Activated CD4-positive, alpha-beta T cell treated with anti-CD3 and anti-CD28 coated beads, Interleukin-2, amount 10 ng/mL, durations not matched to agents 7 days and 5 days (primary cell): ENCODE measurements around the gene FSTL4. TPM values are rescaled to one million over a fixed set of nuclear protein-coding genes. Genes with fewer than 3 reads are reported as not detected.

Experiments used
- CTCF ChIA-PET: fragments of 350-600 bp; sonication (Branson Sonifier 250); formaldehyde crosslinking; loops from one replicate; lab custom pipeline; 2021; ENCODE audit warnings: antibody characterized with exemption; lab: Charles Lee
- POLR2A ChIA-PET: fragments of 350-600 bp; sonication (Branson Sonifier 250); formaldehyde crosslinking; loops from one replicate; lab custom pipeline; 2021; ENCODE audit warnings: antibody characterized with exemption; lab: Charles Lee
- DNase-seq: peaks from one replicate; pipeline ENCODE4 v3.0.0-alpha.2; 2020
- H3K27ac Mint-ChIP-seq: one replicate; pipeline ENCODE4 v1.8.0; 2021; ENCODE audit warnings: mild to moderate bottlenecking, moderate library complexity, mixed read lengths
- H3K27me3 Mint-ChIP-seq: one replicate; pipeline ENCODE4 v1.8.0; 2021; ENCODE audit warnings: mixed read lengths
- H3K36me3 Mint-ChIP-seq: one replicate; pipeline ENCODE4 v1.8.0; 2021; ENCODE audit warnings: low read depth, mixed read lengths
- H3K4me1 Mint-ChIP-seq: one replicate; pipeline ENCODE4 v1.8.0; 2021; ENCODE audit warnings: mixed read lengths
- H3K4me3 Mint-ChIP-seq: one replicate; pipeline ENCODE4 v1.8.0; 2021; ENCODE audit warnings: mild to moderate bottlenecking, moderate library complexity, mixed read lengths
- H3K9me3 Mint-ChIP-seq: one replicate; pipeline ENCODE4 v1.8.0; 2021; ENCODE audit warnings: mixed read lengths
- total RNA-seq, 2 experiments: library from RNA; stranded (reverse); gene quantifications; one replicate each; pipeline ENCODE4 v1.2.3, GENCODE V29; 2021

FSTL4 gene
- total RNA-seq, 2 experiments from 2014 or later = not detected

DNA sequence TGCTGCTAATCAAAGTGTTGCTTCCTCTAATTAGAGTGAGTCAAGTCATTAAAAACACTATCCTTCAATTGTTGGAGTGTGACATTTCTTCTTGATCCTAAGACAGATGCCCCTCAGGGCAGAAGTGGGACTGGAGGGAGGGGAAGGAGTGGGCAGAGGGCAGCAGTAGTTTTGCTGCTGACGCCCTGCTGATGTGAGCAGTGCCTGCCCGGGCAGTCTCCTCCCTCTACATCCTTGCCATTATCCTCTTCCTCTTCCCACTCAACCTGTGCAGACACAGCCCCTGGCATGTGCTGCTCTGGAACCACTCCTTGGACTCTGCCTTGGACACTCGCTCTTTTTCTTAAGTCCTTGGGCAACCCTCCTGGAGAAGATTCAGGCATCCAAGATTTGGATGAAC lies 328.0 kb downstream of the FSTL4 start:
- H3K9me3 Mint-ChIP-seq = no peaks in the 10 kb centered on the region
- H3K4me3 Mint-ChIP-seq = no peak overlapping the region
- no peak overlapping the region for H3K27ac Mint-ChIP-seq
- H3K27me3 Mint-ChIP-seq = no peaks in the 10 kb centered on the region
- no peaks in the 10 kb centered on the region for H3K36me3 Mint-ChIP-seq
- no peaks in the 10 kb centered on the region for H3K4me1 Mint-ChIP-seq
- ChIA-PET POLR2A (interaction anchor here (1.1 kb wide), 1 partner anchor 44 kb away, joined by 4 read pairs; no protein-coding TSS in a partner anchor), CTCF (interaction anchor here (0.6 kb wide), 1 partner anchor 120 kb away, joined by 3 read pairs; no protein-coding TSS in a partner anchor)
- no peak for DNase-seq

DNA sequence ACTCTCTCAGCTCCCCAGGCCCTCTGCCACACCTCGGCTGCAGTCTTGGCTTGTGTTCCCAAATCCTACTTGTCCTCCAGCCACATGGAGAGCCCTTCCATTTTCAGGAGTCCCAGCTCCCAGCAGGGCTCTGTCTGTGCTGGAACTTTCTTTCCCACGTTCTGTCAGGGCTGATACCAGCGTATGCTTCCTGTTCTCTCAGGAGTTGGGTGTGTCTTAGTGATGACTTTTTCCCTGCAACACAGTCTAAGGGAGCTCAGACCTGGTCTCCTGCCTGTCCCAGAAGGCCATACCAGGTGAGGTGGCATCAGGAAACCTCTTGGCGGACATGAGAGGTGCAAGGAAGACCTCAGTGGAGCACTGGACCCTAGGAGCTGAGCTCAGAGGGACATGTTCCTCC lies 334.0 kb downstream of the FSTL4 start:
- H3K27ac Mint-ChIP-seq = no peak overlapping the region
- no peaks in the 10 kb centered on the region for H3K27me3 Mint-ChIP-seq
- POLR2A ChIA-PET = no interaction called here

GRCh38 chr5:133277744-133278143 lies 334.6 kb downstream of the FSTL4 start:
- Mint-ChIP-seq H3K9me3 (no peaks in the 10 kb centered on the region), H3K27me3 (no peaks in the 10 kb centered on the region), H3K36me3 (no peaks in the 10 kb centered on the region), H3K4me3 (no peak overlapping the region), H3K4me1 (no peaks in the 10 kb centered on the region), H3K27ac (no peak overlapping the region)
- ChIA-PET POLR2A (no interaction called here), CTCF (interaction anchor here (0.9 kb wide), 1 partner anchor 13 kb away, joined by 4 read pairs; no protein-coding TSS in a partner anchor)
- no peak for DNase-seq

More for the DNA sequence above, 334.0 kb downstream of the FSTL4 start:
- no peak for DNase-seq
- H3K4me3 Mint-ChIP-seq = no peak overlapping the region
- H3K36me3 Mint-ChIP-seq = no peaks in the 10 kb centered on the region
- CTCF ChIA-PET = interaction anchor here (0.9 kb wide), 1 partner anchor 14 kb away, joined by 4 read pairs; no protein-coding TSS in a partner anchor
- H3K9me3 Mint-ChIP-seq = no peaks in the 10 kb centered on the region
- H3K4me1 Mint-ChIP-seq = no peaks in the 10 kb centered on the region

DNA sequence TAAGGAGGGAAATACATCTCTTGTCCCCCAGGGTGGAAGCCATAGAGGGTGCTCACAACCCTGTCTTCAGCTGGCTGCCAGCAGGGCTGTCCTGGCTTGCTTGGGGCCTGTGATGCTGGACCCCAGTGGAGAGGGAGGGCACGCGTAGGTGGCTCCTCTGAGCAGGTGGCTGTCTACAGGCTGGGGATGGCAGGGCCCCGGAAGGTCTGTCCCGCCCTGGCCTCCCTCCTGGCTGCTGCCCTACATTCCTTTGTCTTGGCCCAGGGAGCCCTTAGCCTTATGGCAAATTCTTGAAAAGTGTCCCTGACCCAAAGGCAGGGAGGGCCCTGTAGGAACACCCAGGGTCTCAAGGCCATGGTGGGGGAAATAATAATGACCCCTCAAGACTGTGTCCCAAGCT lies 336.2 kb downstream of the FSTL4 start:
- ChIA-PET CTCF (interaction anchor here (1.2 kb wide), 1 partner anchor 165 kb away, joined by 3 read pairs; no protein-coding TSS in a partner anchor), POLR2A (no interaction called here)
- no peaks in the 10 kb centered on the region for H3K36me3 Mint-ChIP-seq
- DNase-seq = no peak
- H3K4me1 Mint-ChIP-seq = no peaks in the 10 kb centered on the region
- no peak overlapping the region for H3K4me3 Mint-ChIP-seq
- no peak overlapping the region for H3K27ac Mint-ChIP-seq
- H3K9me3 Mint-ChIP-seq = no peaks in the 10 kb centered on the region
- no peaks in the 10 kb centered on the region for H3K27me3 Mint-ChIP-seq

- no peak overlapping the region for H3K27ac Mint-ChIP-seq
- H3K4me3 Mint-ChIP-seq = no peak overlapping the region
- no peaks in the 10 kb centered on the region for H3K4me1 Mint-ChIP-seq
- ChIA-PET CTCF (interaction anchor here (1.2 kb wide), 1 partner anchor 165 kb away, joined by 3 read pairs; no protein-coding TSS in a partner anchor), POLR2A (no interaction called here)
- no peaks in the 10 kb centered on the region for H3K9me3 Mint-ChIP-seq
- no peaks in the 10 kb centered on the region for H3K36me3 Mint-ChIP-seq
- H3K27me3 Mint-ChIP-seq = no peaks in the 10 kb centered on the region
- no peak for DNase-seq
These were observed 336.7 kb downstream of the FSTL4 start for GRCh38 chr5:133275631-133276030.

GRCh38 chr5:133274597-133274935 lies 337.8 kb downstream of the FSTL4 start:
- no peaks in the 10 kb centered on the region for H3K27me3 Mint-ChIP-seq
- H3K27ac Mint-ChIP-seq = no peak overlapping the region
- H3K4me3 Mint-ChIP-seq = no peak overlapping the region
- H3K9me3 Mint-ChIP-seq = no peaks in the 10 kb centered on the region
- ChIA-PET CTCF (no interaction called here), POLR2A (no interaction called here)
- no peak for DNase-seq
- H3K4me1 Mint-ChIP-seq = no peaks in the 10 kb centered on the region
- H3K36me3 Mint-ChIP-seq = no peaks in the 10 kb centered on the region

- H3K36me3 Mint-ChIP-seq = no peaks in the 10 kb centered on the region
- POLR2A ChIA-PET = no interaction called here
- no peak overlapping the region for H3K27ac Mint-ChIP-seq
- H3K9me3 Mint-ChIP-seq = no peaks in the 10 kb centered on the region
- H3K4me1 Mint-ChIP-seq = no peaks in the 10 kb centered on the region
- CTCF ChIA-PET = interaction anchor here (0.9 kb wide), 1 partner anchor 154 kb away, joined by 4 read pairs; no protein-coding TSS in a partner anchor
- H3K27me3 Mint-ChIP-seq = no peaks in the 10 kb centered on the region
- DNase-seq = no peak
- H3K4me3 Mint-ChIP-seq = no peak overlapping the region
These were observed 338.4 kb downstream of the FSTL4 start for GRCh38 chr5:133273661-133274596.

- no peaks in the 10 kb centered on the region for H3K9me3 Mint-ChIP-seq
- H3K27ac Mint-ChIP-seq = no peak overlapping the region
- ChIA-PET POLR2A (no interaction called here), CTCF (interaction anchor here (0.5 kb wide), 1 partner anchor 770 kb away, joined by 5 read pairs; no protein-coding TSS in a partner anchor)
- H3K4me3 Mint-ChIP-seq = no peak overlapping the region
- no peaks in the 10 kb centered on the region for H3K27me3 Mint-ChIP-seq
- DNase-seq = no peak
- no peaks in the 10 kb centered on the region for H3K4me1 Mint-ChIP-seq
- no peaks in the 10 kb centered on the region for H3K36me3 Mint-ChIP-seq
These were observed 340.0 kb downstream of the FSTL4 start for GRCh38 chr5:133272345-133272744.

- DNase-seq = no peak
- Mint-ChIP-seq H3K27ac (no peak overlapping the region), H3K9me3 (no peaks in the 10 kb centered on the region), H3K4me3 (no peak overlapping the region), H3K27me3 (no peaks in the 10 kb centered on the region), H3K36me3 (no peaks in the 10 kb centered on the region), H3K4me1 (no peaks in the 10 kb centered on the region)
- ChIA-PET CTCF (no interaction called here), POLR2A (no interaction called here)
These were observed 340.7 kb downstream of the FSTL4 start for GRCh38 chr5:133271606-133272005.

GRCh38 chr5:133269691-133270090 lies 342.6 kb downstream of the FSTL4 start:
- no peaks in the 10 kb centered on the region for H3K9me3 Mint-ChIP-seq
- H3K4me1 Mint-ChIP-seq = no peaks in the 10 kb centered on the region
- ChIA-PET CTCF (interaction anchor here (0.6 kb wide), 1 partner anchor 226 kb away, joined by 4 read pairs; no protein-coding TSS in a partner anchor), POLR2A (no interaction called here)
- no peak overlapping the region for H3K4me3 Mint-ChIP-seq
- no peaks in the 10 kb centered on the region for H3K36me3 Mint-ChIP-seq
- H3K27ac Mint-ChIP-seq = no peak overlapping the region
- no peak for DNase-seq
- no peaks in the 10 kb centered on the region for H3K27me3 Mint-ChIP-seq

- Mint-ChIP-seq H3K4me3 (no peak overlapping the region), H3K27me3 (peaks cover 7% of the 10 kb centered on the region), H3K9me3 (no peaks in the 10 kb centered on the region), H3K4me1 (no peaks in the 10 kb centered on the region), H3K27ac (no peak overlapping the region), H3K36me3 (no peaks in the 10 kb centered on the region)
- no peak for DNase-seq
- POLR2A ChIA-PET = no interaction called here
- CTCF ChIA-PET = interaction anchor here (0.9 to 1.2 kb wide), 2 partner anchors 10 to 31 kb away, joined by 3 read pairs; no protein-coding TSS in a partner anchor
These were observed 344.7 kb downstream of the FSTL4 start for GRCh38 chr5:133267601-133268000.

DNA sequence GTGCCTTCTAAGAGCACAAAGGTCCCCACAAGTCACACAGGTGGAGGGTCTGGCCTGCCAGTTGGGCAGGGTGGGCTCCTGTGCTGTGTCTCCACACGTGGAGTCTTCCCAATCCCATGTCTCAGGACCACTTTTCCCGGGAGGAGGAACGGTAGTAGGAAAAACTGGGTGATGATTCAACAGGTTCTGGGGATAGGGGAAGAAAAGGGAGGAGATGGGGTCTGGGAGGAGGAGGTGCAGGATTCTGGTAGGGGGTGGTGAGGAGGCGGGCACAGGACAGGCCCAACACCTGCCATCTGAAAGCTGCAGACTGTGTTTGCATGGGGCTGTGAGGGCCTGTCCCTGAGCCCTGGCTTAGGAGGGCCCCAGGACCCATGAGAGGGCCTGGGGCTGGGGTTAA lies 345.4 kb downstream of the FSTL4 start:
- H3K4me1 Mint-ChIP-seq = no peaks in the 10 kb centered on the region
- no peak overlapping the region for H3K27ac Mint-ChIP-seq
- CTCF ChIA-PET = no interaction called here
- POLR2A ChIA-PET = no interaction called here
- no peak overlapping the region for H3K4me3 Mint-ChIP-seq
- peaks cover 7% of the 10 kb centered on the region for H3K27me3 Mint-ChIP-seq
- H3K9me3 Mint-ChIP-seq = no peaks in the 10 kb centered on the region
- no peak for DNase-seq
- H3K36me3 Mint-ChIP-seq = no peaks in the 10 kb centered on the region

DNA sequence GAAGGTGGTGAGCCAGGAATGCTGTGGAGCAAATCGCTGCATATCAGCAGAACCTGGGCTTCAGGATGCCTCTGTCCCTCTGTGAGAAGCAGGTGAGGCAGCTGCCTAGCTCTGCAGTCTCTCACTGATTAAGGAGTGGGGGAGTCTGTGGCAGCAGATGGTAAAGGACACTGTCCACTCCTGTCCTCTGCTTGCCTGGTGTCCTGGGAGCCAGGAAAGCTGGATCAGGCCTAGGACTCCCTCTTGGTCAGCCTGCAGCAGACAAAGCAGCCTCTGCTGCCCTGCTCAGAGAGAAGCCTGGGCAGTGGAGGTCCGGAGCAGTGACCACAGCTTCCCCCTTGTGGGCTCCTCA lies 345.8 kb downstream of the FSTL4 start:
- Mint-ChIP-seq H3K36me3 (no peaks in the 10 kb centered on the region), H3K4me1 (no peaks in the 10 kb centered on the region), H3K27ac (no peak overlapping the region), H3K9me3 (no peaks in the 10 kb centered on the region), H3K27me3 (peaks cover 7% of the 10 kb centered on the region), H3K4me3 (no peak overlapping the region)
- DNase-seq = no peak
- ChIA-PET CTCF (no interaction called here), POLR2A (no interaction called here)
